ENCODE data around the gene YJEFN3. TPM values are rescaled to one million over a fixed set of nuclear protein-coding genes. Genes with fewer than 3 reads are reported as not detected.

Gene YJEFN3
- total RNA-seq, 1 donor from 2014 or later, result 21.6 TPM

- no peak overlapping the region for H3K4me3 Mint-ChIP-seq (ENCODE audit: unreplicated experiment)
- H3K27me3 Mint-ChIP-seq (ENCODE audit: unreplicated experiment), result peaks cover 24% of the 10 kb centered on the region
- peak; percentile 89 for DNase-seq
- H3K36me3 Mint-ChIP-seq (ENCODE audit: unreplicated experiment), result no peaks in the 10 kb centered on the region
- H3K27ac Mint-ChIP-seq (ENCODE audit: unreplicated experiment), result peak overlapping the region; percentile 44
- H3K4me1 Mint-ChIP-seq (ENCODE audit: low read depth, unreplicated experiment), result peaks cover 17% of the 10 kb centered on the region
- peaks cover 11% of the 10 kb centered on the region for H3K9me3 Mint-ChIP-seq (ENCODE audit: unreplicated experiment)
- TF ChIP-seq CTCF (IDR thresholded peaks at IDR 0.05; ENCODE audit: partially characterized antibody, unreplicated experiment), result peak; percentile 97
These were observed 3.5 kb downstream of the YJEFN3 start for GRCh38 chr19:19531951-19532805.

GRCh38 chr19:19532806-19533701 is 4.3 kb downstream of the YJEFN3 start:
- no peak for DNase-seq
- TF ChIP-seq CTCF (IDR thresholded peaks at IDR 0.05; ENCODE audit: partially characterized antibody, unreplicated experiment), result no peak
- Mint-ChIP-seq H3K36me3 (ENCODE audit: unreplicated experiment) (no peaks in the 10 kb centered on the region), H3K27me3 (ENCODE audit: unreplicated experiment) (peaks cover 27% of the 10 kb centered on the region), H3K4me3 (ENCODE audit: unreplicated experiment) (peak overlapping the region; percentile 1), H3K9me3 (ENCODE audit: unreplicated experiment) (peaks cover 11% of the 10 kb centered on the region), H3K4me1 (ENCODE audit: low read depth, unreplicated experiment) (peaks cover 17% of the 10 kb centered on the region), H3K27ac (ENCODE audit: unreplicated experiment) (no peak overlapping the region)

GRCh38 chr19:19533841-19534240 is 5.1 kb downstream of the YJEFN3 start:
- H3K27me3 Mint-ChIP-seq (ENCODE audit: unreplicated experiment), result peaks cover 30% of the 10 kb centered on the region
- peaks cover 13% of the 10 kb centered on the region for H3K9me3 Mint-ChIP-seq (ENCODE audit: unreplicated experiment)
- H3K27ac Mint-ChIP-seq (ENCODE audit: unreplicated experiment), result peak overlapping the region; percentile 42
- peak overlapping the region; percentile 1 for H3K4me3 Mint-ChIP-seq (ENCODE audit: unreplicated experiment)
- DNase-seq, result no peak
- peaks cover 21% of the 10 kb centered on the region for H3K4me1 Mint-ChIP-seq (ENCODE audit: low read depth, unreplicated experiment)
- TF ChIP-seq CTCF (IDR thresholded peaks at IDR 0.05; ENCODE audit: partially characterized antibody, unreplicated experiment), result no peak
- H3K36me3 Mint-ChIP-seq (ENCODE audit: unreplicated experiment), result no peaks in the 10 kb centered on the region

- no peak for DNase-seq
- no peak overlapping the region for H3K27ac Mint-ChIP-seq (ENCODE audit: unreplicated experiment)
These were observed 6.0 kb downstream of the YJEFN3 start for GRCh38 chr19:19534556-19535265.

More at GRCh38 chr19:19534556-19535265, 6.0 kb downstream of the YJEFN3 start:
- Mint-ChIP-seq H3K9me3 (ENCODE audit: unreplicated experiment) (peaks cover 13% of the 10 kb centered on the region), H3K27me3 (ENCODE audit: unreplicated experiment) (peaks cover 33% of the 10 kb centered on the region), H3K36me3 (ENCODE audit: unreplicated experiment) (no peaks in the 10 kb centered on the region), H3K4me3 (ENCODE audit: unreplicated experiment) (peak overlapping the region; percentile 1), H3K4me1 (ENCODE audit: low read depth, unreplicated experiment) (peaks cover 20% of the 10 kb centered on the region)
- TF ChIP-seq CTCF (IDR thresholded peaks at IDR 0.05; ENCODE audit: partially characterized antibody, unreplicated experiment), result no peak

Measured in glutamatergic neuron (in vitro differentiated cells).